Activated naive CD4-positive, alpha-beta T cell (primary cell): ENCODE data around the gene SRSF7.
"Not testable (repeated sequence)": the region's sequence is repeated elsewhere in the genome, so short reads cannot be mapped to it uniquely, and the experiment has no call there.

Experiments
- DNase-seq, 4 experiments: peaks; one replicate each; lab custom pipeline; 2025; lab: John Stamatoyannopoulos, UW

SRSF7 gene

DNA sequence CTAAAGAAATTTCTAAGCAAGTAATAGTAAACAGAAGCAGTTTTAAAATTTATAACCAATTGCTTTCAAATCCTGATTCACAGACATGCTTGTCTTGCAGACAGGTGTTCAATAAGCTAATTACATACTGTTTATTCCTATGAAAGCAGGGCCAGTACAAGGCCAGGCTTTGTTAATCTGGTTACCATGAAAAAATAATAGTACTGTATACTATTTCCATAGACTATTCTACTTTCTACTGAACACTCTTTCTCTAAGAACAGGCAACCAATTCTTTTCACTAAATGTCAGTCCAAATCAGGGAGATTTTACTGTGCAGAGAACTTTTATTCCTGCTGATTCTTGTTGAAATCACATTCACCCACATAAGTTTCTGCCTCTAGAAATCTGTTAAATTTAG, 2.9 kb upstream of the SRSF7 start:
- DNase-seq = no peak

DNA sequence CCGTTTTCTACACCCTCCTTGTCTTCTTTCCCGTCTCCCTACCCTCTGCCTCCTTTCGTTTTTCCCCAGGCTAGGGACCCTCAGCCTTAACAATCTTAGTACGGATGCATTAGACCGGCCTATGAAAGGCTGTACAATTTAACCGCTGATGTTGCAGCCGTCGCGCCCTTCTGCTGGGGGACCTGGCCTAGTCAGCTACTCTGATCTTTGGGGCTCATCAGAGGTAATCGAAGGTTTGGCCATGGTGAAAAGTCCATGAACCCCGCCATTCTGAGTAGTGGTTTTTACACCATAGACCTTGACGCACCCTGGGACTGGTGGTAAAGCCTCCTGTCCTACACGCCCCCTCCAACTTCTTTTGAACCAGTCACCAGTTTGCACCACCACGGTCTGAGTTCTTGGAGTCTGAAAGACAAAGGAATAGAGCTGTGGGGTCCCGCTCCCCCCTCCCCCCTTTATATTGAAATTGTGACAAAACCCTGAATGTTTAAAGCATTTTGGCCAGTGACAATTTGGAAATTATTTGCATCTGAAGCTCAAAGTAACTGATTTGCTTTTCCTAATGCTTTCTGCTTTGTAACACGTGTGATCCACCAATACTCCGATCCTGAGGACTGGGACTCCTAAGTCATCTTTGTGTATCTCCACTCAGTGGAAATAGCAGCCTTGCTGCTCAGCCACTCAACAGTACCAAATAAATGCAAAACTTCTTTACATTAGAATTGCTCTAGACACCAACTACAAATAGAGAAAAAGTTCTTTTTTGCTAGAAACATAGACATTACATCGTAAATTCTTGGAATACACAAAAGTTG, 642 bp upstream of the SRSF7 start:
- DNase-seq = no peak

DNA sequence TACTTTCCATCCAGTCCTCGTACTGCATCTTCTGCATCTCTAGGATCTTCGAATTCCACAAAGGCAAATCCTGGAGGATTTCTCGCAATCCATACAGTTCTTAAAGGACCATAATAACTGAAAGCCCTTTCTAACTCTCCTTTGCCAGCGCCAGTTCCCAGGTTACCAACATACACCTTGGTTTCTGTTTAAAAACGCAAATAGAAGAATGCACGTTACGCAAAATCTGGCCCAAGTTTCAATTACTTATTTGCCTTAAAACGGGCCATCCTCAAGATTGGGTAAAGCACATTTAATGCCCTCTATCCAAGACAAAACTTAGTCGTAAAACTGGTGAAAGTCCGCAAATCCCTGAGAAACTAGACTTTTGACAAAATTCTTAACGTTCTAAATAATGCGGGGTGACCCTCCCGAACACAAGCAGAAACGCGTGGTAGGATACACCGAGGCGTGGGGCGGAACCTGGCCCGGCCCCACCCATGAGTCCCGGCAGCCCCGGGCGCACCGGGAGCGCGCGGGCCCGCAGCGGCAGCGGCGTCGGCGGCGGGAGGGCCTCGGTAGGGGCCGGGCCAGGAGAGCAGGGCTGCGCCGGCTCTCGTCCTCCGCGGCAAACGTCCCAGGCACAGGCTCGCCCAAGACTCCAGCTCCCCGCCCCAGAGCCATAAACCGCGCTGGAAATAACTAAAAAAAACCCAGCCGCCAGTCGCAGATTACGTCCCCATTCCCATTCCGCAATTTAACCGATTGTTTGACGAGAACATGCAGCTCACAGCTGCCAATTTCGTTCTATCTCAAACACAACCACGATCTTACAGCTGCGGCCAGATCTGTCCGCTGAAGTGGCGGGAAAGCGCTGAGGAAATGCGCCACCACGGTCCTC, 910 bp downstream of the SRSF7 start:
- DNase-seq = peak in 2 of 4 experiments; percentile 33 to 53

DNA sequence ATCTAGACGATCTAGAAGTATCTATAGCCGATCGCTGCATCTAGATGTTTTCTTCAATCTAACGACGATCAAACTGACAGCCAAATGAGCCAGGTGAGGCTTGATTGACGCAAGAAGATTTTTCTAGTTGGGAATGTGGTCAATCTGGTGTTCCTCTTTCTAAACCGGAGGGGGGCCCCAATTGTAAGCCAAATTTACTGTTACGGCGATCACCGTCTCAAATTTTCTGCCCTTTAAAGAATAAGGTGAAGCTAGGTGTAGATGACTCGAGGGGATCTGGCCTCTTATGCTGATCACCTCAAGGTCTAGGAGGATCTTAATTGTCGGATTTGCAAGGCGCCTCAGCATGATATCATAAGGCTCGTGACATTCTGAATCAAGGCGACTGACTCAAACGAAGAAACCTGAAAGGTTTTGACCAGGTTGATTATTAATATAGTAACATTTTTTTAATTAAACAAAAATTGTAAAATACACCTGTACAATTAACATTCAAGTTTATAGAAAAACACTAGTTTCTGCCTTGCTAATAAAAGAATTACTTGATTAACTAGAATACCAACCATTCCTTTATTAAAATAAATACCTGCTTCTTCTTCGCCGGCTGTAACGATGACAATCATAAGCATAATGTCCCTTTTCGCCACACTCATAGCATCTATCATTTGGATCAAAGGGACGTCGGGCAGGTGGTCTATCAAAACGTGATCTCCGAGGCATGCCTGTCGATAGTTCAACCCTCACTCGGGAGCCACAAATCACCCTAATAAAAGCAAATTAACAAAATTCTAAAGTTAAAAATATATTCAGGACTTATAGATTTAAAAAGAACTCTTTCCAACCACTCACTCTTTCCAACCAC, 2.0 kb downstream of the SRSF7 start:
- no peak for DNase-seq

DNA sequence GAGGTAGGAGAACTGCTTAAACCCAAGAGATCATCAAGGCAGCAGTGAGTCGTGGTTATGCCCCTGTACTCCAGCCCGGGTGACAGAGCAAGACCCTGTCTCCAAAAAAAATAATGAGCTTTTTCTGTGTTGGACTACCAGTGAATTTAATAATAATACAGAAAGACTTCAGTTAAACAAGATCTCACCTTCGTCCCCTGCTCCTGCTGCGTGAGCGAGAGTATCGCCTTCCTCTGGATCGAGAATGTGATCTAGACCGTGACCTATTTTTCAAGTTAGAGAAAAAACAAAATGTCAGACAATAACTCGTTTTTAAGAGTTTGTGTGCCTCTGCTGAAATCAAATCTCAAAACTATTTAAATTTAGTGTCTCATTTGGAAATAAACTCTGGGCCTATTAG, 2.8 kb downstream of the SRSF7 start:
- no peak for DNase-seq

DNA sequence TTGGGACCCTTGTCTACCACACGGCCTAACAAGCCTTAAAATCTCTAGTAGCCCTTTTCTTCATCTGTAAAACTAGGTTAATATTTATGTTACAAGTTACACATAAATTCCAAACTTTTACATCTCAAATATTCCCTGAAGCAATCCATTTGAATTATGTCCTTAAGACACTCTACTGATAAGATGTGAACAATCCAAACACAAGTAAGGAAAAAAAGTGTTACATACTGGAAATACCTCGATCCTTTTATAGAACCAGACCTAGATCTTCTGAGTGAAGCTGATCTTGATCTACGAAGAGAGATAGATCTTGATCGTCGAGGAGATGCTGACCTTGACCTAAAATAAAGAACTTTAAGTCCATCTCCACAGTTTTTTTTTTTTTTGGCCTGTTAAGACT, 3.3 kb downstream of the SRSF7 start:
- DNase-seq = no peak

DNA sequence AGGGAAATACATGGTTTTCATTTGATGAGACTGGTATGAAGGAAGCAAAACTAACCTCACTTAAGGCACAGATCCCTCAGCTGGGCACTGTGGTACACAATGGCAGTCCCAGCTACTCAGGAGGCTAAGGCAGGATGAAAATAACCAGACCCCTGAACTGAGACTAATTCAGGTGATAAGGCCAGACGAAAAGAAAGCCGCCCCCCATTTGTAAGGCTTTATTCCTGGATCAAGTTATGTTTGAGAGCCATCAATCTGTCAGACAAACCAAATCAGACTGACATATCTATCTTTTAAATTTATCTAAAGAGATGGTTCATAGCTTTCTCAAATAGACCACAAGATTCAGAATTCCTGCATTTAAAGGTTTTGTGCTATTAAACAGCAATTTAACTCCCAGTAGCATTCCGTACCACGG, 4.1 kb downstream of the SRSF7 start:
- DNase-seq = no peak

DNA sequence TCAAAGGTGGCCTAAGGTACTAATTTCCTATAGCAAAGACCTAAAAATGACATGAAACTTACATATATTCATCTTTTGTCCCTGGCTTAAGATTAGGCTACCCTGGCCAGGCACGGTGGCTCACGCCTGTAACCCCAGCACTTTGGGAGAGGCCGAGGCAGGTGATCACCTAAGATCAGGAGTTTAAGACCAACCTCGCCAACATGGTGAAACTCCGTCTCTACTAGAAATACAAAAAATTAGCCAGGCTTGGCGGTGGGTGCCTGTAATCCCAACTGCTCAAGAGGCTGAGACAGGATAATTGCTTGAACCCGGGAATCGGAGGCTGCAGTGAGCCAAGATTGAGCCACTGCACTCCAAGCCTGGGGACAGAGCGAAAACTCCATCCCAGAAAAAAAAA, 5.9 kb downstream of the SRSF7 start:
- no peak for DNase-seq

DNA sequence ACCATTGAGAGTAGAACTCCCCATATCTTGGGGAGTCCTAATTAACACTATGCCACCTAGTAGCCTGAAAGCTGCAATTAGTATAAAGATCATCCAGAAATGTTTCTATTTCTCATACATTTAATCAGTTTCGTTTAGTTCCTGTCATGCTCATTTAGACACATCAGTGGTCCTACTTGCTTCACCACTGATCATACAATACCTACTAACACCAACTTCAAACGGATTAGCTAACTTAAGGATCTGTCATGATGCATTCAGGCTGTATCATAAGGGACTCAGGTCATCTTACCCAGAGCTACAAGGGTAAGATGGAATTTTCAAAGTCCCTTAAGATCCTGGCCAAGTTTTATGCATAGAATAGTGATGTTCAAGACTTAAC, 6.8 kb downstream of the SRSF7 start:
- DNase-seq = no peak

DNA sequence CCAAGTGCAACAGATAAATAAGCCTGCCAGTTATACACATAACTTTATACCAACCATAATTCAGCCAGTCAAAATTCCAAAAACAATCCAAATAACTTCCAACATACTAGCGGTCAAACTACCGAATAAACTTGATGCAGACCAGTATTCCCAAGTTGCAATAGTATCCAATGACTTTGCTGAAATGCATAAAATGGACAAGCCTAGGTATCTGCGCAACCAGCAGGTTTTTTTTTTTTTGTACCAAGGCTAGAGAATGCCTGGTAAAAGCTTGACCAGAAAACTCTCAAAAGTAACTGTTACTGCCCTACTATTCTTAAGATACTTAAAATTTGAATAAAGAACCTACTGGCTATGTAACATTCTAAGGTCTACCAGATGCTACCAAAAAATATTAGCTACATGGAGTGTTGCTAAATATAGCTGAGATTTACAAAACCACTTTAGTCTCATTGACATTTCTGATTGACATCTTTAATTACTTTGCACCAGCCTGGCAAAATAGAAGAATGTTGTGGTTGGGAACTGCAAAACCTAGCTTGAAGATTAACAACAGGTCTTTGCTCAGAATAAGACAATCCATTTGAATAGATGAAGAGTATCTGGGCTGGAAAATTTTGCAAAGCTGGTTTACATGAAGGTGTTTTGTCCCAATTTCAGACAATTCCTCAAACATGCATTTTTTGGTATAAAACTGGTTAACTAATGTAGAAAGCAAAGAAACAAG, 7.3 kb downstream of the SRSF7 start:
- DNase-seq = no peak

DNA sequence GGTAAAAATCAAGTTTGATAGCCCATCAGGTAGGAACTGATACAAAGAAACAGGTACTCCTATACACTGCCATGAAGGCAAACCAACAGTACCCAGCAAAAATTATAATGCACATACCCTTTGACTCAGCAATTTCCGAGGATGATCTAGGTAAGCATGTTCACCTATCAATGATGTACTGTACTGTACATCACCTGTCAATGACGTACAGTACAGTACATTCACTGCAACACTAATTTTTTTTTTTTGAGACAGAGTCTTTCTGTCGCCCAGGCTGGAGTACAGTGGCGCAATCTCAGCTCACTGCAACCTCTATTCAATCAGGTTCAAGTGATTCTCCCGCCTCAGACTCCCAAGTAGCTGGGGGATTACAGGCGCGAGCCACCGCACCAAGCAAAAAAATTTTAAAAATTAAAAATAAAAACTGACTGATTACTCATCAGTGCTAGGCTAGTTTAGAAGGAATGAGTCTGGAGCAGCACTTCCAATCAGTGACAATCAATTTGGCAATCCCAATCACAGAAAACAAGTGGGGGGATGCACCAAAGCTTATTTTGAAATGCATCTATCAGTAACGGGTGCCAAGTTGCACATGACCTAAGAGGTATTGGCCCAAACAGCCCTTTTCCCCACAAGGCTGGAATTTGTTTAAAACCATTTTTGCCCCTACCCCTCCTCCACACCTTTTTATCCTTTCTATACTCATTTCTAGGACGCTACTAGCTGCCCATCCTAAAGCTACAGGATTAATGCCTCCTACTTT, 8.2 kb downstream of the SRSF7 start:
- DNase-seq = no peak

DNA sequence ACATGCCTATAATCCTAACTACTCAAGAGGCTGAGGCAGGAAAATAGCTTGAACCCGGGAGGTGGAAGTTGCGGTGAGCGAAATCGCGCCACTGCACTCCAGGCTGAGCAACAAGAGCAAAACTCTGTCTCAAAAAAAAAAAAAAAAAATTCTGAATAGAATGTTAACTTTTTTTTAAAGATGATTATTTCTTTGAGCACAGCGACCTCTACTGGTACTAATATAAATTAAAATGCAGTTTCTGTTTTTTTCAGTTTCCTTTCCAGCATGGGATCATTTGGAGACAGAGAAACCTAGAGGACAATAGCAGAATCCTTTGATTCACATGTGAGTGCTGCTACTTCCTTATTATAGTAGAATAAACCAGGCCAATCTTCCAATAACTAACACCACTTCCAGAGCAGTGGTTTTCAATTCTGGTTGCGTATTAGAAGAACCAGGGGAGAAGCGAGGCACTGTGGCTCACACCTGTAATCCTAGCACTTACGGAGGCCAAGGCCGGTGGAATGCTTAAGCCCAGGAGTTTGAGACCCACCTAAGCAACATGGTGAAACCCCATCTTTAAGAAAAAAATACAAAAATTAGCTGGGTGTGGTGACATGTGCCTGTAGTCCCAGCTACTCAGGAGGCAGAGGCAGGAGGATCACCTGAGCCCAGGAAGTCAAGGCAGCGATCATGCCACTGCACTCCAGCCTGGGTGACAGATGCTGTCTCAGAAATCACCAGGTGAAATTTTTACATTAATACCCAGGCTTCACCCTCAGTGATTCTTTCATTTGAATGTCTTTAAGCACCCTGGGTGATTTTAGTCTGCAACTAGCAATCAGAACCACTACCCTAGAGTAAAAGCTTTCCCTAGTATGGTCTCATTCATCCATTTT, 10.1 kb downstream of the SRSF7 start:
- peak in 1 of 4 experiments; percentile 8 for DNase-seq

DNA sequence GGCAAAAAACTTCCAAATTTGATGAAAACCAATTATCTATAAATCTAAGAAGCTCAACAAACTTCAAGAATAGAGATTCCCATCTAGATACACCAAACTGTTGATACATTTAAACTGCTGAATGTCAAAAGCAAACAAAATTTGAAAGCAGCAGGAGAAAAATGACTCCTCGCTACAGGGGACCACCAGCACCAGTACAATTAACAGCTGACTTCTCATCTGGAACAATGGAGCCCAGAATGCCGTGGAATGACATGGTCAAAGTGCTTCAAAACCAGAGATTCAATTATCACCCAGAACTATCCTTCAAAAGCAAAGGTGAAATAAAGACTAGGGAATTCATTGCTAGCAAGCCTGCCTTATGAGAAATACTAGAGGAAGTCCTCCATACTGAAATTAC, 11.6 kb downstream of the SRSF7 start:
- no peak for DNase-seq

DNA sequence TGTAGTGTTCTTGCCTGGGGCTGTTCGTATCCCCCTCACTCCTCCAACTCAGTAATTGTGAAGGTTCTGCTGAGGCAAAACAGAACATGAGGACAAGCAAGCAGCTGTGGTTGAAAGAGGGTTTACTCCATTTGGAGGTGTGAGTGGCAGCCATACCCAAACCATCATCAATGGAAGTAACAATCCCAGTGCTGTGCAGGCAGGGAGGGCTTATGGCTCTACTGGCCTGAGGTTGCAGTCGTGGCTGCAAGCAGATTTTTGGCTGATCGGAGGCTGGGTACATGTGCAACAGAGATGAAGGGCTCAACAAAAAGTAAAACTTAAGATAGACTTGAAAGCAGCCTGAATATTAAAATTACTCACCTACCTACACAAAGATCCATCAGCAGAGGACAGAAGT, 13.2 kb downstream of the SRSF7 start:
- no peak for DNase-seq

DNA sequence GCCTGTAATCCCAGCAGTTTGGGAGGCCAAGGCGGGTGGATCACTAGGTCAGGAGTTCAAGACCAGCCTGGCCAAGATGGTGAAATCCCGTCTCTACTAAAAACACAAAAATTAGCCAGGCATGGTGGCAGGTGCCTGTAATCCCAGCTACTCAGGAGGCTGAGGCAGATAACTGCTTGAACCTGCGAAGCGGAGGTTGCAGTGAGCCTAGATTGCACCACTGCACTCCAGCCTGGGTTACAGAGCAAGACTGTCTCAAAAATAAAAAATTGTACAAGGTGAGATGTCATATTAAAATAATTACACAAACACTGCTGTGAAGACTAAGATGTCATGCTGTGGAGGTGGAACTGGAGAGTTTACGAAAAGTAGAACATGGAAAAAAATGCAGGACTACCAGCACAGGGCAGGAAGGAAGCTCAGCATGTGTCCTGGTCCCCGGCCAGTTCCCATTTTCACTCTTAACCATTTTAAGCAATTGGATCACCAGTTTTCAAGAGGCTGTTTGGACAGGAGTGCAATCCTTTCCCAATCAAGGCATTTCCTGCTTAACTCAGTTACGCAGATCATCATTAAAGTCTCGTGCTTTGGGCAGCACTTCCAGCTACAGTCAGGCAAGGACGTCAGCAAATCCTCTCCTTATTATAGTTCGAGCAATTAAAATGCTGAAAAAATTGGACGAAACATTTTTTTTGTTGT, 14.0 kb downstream of the SRSF7 start:
- DNase-seq = not testable (repeated sequence)

DNA sequence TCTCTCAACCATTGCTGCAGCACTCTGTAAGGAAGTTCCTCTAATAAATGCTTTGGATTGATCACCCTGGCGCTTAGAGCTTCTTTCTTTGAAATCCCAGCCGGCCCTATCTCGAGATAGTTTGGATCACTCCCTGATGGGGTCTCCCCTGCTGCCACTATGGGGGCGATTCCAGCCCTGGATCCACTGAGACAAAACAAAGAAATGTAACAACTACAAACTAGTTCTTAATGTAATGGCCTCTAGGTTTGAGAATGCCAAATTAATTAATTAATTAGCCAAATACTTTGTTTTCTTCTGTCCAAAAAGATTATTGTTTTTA, 15.2 kb downstream of the SRSF7 start:
- DNase-seq = no peak

DNA sequence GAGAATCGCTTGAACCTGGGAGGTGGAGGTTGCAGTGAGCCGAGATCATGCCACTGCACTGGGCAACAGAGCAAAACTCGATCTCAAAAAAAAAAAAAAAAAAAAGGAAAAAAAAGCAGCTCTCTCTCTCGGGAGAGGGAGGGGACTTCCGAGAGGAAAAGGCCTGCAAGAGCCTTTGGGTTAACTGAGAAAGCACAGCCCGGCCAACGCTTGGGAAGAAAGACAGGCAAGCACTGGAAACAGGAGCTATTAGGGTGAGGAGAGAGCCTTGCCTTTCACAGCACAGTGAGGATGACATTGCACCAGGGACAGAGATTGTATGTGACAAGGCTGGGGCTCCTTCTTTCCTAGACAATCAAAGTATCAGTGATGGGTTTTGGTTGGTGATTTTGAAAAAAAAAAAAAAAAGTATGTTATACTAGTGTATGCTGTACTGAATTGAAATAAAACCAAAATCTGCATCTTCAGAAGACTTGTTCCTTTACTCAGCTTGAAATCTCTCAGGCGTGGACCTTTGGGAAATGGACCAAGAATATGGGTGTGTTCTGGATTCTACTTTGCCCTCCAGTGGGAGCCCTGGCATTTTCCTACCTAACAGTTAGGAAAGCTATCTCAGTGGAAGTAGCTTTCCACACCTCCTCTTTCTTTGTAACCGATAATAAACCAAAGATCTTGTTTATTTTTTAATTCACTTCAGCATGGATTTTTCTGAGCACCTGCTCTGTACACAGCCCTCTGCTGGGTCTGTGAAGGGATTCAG, 16.7 kb downstream of the SRSF7 start:
- DNase-seq = no peak

DNA sequence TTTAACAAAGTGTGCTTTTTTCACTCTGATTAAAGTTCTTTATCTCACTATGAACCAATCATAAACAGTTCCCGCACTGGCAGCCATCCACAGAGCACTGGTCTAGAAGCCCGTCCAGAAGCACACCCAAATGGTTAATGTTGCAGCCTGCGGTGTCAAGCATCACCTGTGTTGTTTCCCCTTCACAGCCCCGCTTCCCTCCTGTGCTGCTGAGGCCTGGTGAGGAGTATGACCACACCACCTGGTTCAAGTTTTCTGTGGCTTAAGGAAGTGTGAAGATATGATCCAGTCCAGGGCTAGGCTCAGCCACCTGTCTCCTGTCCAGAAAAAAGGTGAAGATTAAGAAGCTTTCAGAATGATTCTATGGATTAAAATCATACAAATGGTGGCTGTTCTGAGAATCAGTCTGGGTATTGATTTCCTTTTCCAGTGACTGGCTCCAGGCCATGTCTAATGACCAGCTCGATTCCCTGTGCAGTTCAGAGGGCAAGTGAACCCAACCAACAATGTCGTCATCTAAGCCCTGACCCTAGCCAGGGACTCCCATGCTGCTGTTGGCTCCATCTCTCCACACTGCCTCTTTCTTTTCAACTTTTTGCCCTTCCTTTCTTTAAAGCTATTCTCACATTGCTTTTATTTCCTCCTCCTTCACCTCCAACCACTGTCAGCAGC, 17.7 kb downstream of the SRSF7 start:
- DNase-seq = no peak
